H1 (cell line): ENCODE data around the gene SPTBN1. TPM values are rescaled to one million over a fixed set of nuclear protein-coding genes. Genes with fewer than 3 reads are reported as not detected.

Source experiments
- JUN ChIP-seq: IDR thresholded peaks from 2 replicates; pipeline ENCODE4 v1.6.1; 2011; ENCODE audit warnings: low read depth, mild to moderate bottlenecking, improper control_type of control experiment, low read length
- polyA plus RNA-seq, 7 experiments: library from polyadenylated mRNA; depleted of rRNA in 3 of 7; stranded (reverse) in 5 of 7; unstranded in 2 of 7; fragments of >200 nt in 5 of 7; fragments of 200-250 nt in 2 of 7; gene quantifications; 1 replicate in 5 of 7; 2 replicates in 1 of 7; 4 replicates in 1 of 7; pipeline versions ENCODE4 v1.2.1 to v1.2.3, GENCODE V29; 2011 to 2013; ENCODE audit warnings: missing spikeins in 2 of 7, mixed read lengths in 2 of 7
- total RNA-seq: library from RNA; stranded (reverse); fragmentation: NEBNext Ultra II Directional; extraction: Animal tissue kit (Norgen Biotek cat#: 25700); gene quantifications from 2 replicates; pipeline ENCODE4 v1.2.1, GENCODE V29; 2021
- TF ChIP-seq, protein P1 (sequence below), 3 experiments: IDR thresholded peaks; 1 replicate in 2 of 3; 2 replicates in 1 of 3; pipeline versions ENCODE4 v1.5.1 to v1.6.1; 2011; ENCODE audit warnings: low read length in 3 of 3, mild to moderate bottlenecking in 3 of 3, inconsistent platforms in 2 of 3, low read depth in 1 of 3, moderate library complexity in 1 of 3; ENCODE audit not compliant: insufficient read depth in 1 of 3; ENCODE audit errors: control extremely low read depth in 1 of 3

The SPTBN1 gene
- total and polyA plus RNA-seq, 2 of the 8 experiments (the other 6 are each of a cell fraction or from before 2014, with no cell fraction given): 31.8 to 180 TPM

DNA sequence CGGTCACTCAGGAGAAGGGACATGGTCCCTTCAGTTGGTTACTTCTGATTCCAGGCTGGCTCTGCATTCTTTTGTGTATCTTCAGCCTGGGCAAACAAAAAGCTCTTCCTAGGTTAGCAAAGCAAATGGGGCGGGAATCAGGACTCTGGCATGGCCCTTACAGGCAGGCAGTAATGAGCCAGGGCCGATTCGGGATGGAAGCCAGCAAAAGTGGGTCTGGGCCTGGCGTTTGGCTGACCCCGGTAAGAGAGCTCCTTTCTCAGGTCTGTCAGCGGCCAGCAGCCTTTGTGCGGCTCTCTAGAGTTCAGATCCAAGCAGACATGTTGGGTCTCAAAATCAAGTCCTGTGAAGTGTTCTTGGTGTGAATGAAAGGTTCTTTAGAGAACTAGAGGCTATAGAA is 185.9 kb downstream of the SPTBN1 start (continued):
- TF ChIP-seq, protein P1, sequence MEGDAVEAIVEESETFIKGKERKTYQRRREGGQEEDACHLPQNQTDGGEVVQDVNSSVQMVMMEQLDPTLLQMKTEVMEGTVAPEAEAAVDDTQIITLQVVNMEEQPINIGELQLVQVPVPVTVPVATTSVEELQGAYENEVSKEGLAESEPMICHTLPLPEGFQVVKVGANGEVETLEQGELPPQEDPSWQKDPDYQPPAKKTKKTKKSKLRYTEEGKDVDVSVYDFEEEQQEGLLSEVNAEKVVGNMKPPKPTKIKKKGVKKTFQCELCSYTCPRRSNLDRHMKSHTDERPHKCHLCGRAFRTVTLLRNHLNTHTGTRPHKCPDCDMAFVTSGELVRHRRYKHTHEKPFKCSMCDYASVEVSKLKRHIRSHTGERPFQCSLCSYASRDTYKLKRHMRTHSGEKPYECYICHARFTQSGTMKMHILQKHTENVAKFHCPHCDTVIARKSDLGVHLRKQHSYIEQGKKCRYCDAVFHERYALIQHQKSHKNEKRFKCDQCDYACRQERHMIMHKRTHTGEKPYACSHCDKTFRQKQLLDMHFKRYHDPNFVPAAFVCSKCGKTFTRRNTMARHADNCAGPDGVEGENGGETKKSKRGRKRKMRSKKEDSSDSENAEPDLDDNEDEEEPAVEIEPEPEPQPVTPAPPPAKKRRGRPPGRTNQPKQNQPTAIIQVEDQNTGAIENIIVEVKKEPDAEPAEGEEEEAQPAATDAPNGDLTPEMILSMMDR (IDR thresholded peaks at IDR 0.05; ENCODE audit: control extremely low read depth in 1 of 3, insufficient read depth in 1 of 3, low read depth in 1 of 3, low read length in 3 of 3): no peak
- no peak for TF ChIP-seq JUN
